Ecto neural progenitor cell (in vitro differentiated cells): Measurements from ENCODE around the gene BIN1.

Experiments
- DNase-seq: peaks from one replicate; pipeline ENCODE4 v3.0.0-alpha.2; 2018; ENCODE audit warnings: low spot score

BIN1 gene

GRCh38 chr2:127092306-127092705, 14.6 kb downstream of the BIN1 start:
- no peak for DNase-seq

GRCh38 chr2:127091886-127092285, 15.1 kb downstream of the BIN1 start:
- no peak for DNase-seq

GRCh38 chr2:127091148-127091547, 15.8 kb downstream of the BIN1 start:
- no peak for DNase-seq

- no peak for DNase-seq
Observed at GRCh38 chr2:127090281-127091120, 16.5 kb downstream of the BIN1 start.

GRCh38 chr2:127089478-127090235, 17.3 kb downstream of the BIN1 start:
- DNase-seq = no peak

- DNase-seq = no peak
Observed at GRCh38 chr2:127088706-127089105, 18.2 kb downstream of the BIN1 start.

GRCh38 chr2:127087791-127088495, 19.0 kb downstream of the BIN1 start:
- no peak for DNase-seq

- peak; percentile 86 for DNase-seq
Observed at GRCh38 chr2:127086990-127087790, 19.8 kb downstream of the BIN1 start.

- DNase-seq = no peak
Observed at GRCh38 chr2:127085317-127085681, 21.7 kb downstream of the BIN1 start.

GRCh38 chr2:127084611-127085316, 22.2 kb downstream of the BIN1 start:
- no peak for DNase-seq

GRCh38 chr2:127083819-127084503, 23.0 kb downstream of the BIN1 start:
- no peak for DNase-seq

- DNase-seq = no peak
Observed at GRCh38 chr2:127082974-127083373, 24.0 kb downstream of the BIN1 start.

GRCh38 chr2:127081826-127082633, 24.9 kb downstream of the BIN1 start:
- DNase-seq = no peak

- no peak for DNase-seq
Observed at GRCh38 chr2:127080938-127081755, 25.8 kb downstream of the BIN1 start.

GRCh38 chr2:127080226-127080937, 26.6 kb downstream of the BIN1 start:
- no peak for DNase-seq

- no peak for DNase-seq
Observed at GRCh38 chr2:127079358-127079920, 27.5 kb downstream of the BIN1 start.

GRCh38 chr2:127078666-127079270, 28.2 kb downstream of the BIN1 start:
- no peak for DNase-seq
